NT2/D1 (cell line): ENCODE data around the gene ZNF716.

Experiments used
- DNase-seq: peaks from one replicate; pipeline ENCODE4 v3.0.0-alpha.2; 2011; ENCODE audit warnings: low read depth, low spot score
- H3K27me3 ChIP-seq: 2 replicates; pipeline ENCODE4 v1.6.0; 2011; ENCODE audit warnings: mild to moderate bottlenecking; ENCODE audit not compliant: insufficient read length, insufficient read depth
- H3K36me3 ChIP-seq: 2 replicates; pipeline ENCODE4 v1.6.1; 2011; ENCODE audit warnings: mild to moderate bottlenecking, low read length, mixed read lengths; ENCODE audit not compliant: insufficient read depth, insufficient read length
- H3K4me1 ChIP-seq: 2 replicates; pipeline ENCODE4 v1.5.1; 2011; ENCODE audit not compliant: insufficient read depth, insufficient read length
- H3K4me3 ChIP-seq: 2 replicates; pipeline ENCODE4 v1.5.1; 2011; ENCODE audit warnings: low read depth; ENCODE audit not compliant: insufficient read length
- H3K9ac ChIP-seq: 2 replicates; pipeline ENCODE4 v1.6.0; 2011; ENCODE audit warnings: low read depth; ENCODE audit not compliant: insufficient read length
- H3K9me3 ChIP-seq: 2 replicates; pipeline ENCODE4 v1.5.1; 2011; ENCODE audit warnings: mild to moderate bottlenecking, low read length; ENCODE audit not compliant: insufficient read depth
- SUZ12 ChIP-seq: IDR thresholded peaks from 2 replicates; pipeline ENCODE4 v1.6.1; 2011; ENCODE audit not compliant: insufficient read length, insufficient read depth; ENCODE audit errors: extremely low read depth
- YY1 ChIP-seq: IDR thresholded peaks from 2 replicates; pipeline ENCODE4 v1.6.1; 2011; ENCODE audit not compliant: insufficient read length, insufficient read depth
- ZNF274 ChIP-seq: IDR thresholded peaks from 2 replicates; pipeline ENCODE4 v1.6.1; 2011; ENCODE audit warnings: mild to moderate bottlenecking, low read depth, low read length

ZNF716 gene

DNA sequence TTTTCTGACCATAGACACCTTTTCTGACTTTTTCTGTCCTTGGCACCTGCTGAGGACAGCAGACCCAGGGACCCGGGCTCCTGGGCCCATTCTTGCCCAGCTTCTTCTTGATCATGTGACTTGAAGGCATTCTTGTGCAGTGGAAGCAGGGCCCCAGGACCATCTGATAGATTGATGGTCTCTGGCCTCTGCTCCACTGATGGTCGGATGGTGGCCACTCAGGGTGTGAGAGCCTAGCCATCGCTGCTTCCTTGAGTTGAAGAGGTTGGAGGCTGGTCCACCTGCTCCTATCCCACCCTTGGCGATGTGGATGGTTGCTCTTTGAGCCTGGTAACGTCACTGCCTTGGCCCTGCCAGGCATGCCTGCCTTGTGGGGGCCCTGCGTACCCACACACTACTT is 37.8 kb upstream of the ZNF716 start:
- H3K9me3 ChIP-seq = no peaks in the 10 kb centered on the region
- no peaks in the 10 kb centered on the region for H3K36me3 ChIP-seq
- peaks cover 3% of the 10 kb centered on the region for H3K27me3 ChIP-seq
- H3K4me3 ChIP-seq = no peak overlapping the region
- no peak overlapping the region for H3K9ac ChIP-seq
- no peaks in the 10 kb centered on the region for H3K4me1 ChIP-seq
- TF ChIP-seq SUZ12 = no peak
- no peak for TF ChIP-seq YY1
- TF ChIP-seq ZNF274 = no peak
- no peak for DNase-seq

DNA sequence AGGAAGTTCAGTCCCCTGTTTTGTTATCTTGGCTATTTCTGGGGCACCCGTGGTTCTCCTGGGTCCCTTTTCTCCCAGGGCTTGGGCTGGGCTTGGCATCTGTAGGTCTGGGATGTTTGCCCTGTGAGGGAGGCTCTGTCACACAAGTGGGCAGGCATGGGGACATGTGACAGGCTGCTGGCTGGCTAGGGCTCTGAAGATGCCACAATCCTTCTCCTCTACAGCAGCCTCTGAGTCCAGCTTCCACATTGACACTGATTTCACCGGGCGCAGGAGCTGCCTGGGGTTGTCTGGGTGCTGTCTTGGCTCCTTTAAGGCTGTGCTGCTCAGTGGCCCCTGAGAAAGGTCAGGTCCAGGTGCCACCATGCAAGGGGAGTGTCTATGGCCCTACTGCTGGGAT is 37.4 kb upstream of the ZNF716 start:
- H3K9me3 ChIP-seq = no peaks in the 10 kb centered on the region
- H3K27me3 ChIP-seq = peaks cover 3% of the 10 kb centered on the region
- no peak for TF ChIP-seq ZNF274
- TF ChIP-seq YY1 = no peak
- TF ChIP-seq SUZ12 = no peak
- no peak overlapping the region for H3K4me3 ChIP-seq
- no peak for DNase-seq
- no peaks in the 10 kb centered on the region for H3K36me3 ChIP-seq
- H3K4me1 ChIP-seq = no peaks in the 10 kb centered on the region
- H3K9ac ChIP-seq = no peak overlapping the region

DNA sequence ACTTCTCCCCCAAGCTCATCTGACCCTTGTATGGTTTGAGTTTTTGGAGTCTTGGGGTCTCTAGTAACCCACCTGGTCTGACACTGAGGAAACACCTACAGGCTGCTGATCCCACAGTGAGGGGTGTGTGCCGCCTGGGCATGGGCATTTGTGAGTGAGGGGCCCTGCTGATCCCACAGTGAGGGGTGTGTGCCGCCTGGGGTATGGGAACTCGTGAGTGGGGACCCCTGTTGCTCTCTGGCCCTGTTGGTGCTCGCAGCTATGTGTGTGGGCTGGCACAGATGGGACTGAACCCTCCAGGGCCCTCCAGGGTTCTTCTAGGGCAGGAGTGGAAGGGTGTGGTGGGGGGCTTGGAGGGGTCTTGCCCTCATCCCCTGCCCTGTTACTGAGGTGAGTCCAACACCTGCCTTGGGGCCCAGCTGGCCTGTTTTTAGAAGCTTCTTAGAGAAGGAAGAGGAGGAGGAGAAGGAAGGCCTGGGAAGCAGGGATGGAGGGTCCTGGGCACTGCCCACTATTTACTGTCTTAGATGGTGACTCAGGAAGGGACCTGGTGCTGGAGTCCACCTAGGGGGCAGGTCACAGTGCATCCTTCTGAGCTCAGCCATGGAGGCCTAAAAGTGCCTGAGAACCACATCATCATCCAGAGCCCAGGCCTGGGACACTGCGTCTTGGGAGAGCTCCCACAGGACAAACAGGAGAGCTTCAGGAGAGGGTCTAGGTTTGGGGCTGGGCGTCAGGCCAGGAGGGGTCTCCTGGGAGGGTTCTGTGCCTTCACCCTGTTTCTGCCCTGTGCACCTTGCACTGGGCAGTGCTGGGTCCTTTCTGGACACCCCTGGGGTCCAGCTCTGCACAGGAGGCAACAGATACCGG is 36.2 kb upstream of the ZNF716 start:
- no peak overlapping the region for H3K4me3 ChIP-seq
- no peaks in the 10 kb centered on the region for H3K4me1 ChIP-seq
- H3K36me3 ChIP-seq = no peaks in the 10 kb centered on the region
- DNase-seq = no peak
- H3K27me3 ChIP-seq = peaks cover 3% of the 10 kb centered on the region
- H3K9ac ChIP-seq = no peak overlapping the region
- TF ChIP-seq SUZ12 = no peak
- no peak for TF ChIP-seq YY1
- TF ChIP-seq ZNF274 = no peak
- H3K9me3 ChIP-seq = no peaks in the 10 kb centered on the region

DNA sequence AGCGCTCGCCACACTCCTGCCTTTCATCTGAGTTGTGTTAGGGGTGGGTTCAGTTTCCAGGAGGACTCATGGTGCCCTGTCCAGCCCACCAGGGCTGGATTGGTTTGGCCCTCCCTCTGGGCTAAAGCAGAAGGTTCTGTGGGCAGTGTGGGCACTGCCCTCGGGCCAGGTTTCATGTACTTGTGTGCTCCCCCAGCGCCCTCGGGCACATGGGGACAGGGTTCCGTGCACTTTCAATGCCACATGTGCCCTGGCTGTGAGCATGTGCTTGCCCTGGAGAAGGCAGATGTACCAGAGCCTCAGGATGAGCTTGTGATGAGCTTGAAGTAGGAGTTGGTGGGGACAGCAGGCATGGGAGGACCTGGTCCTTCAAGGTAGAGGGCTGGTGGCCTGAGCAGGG is 35.6 kb upstream of the ZNF716 start:
- H3K9me3 ChIP-seq = no peaks in the 10 kb centered on the region
- H3K36me3 ChIP-seq = no peaks in the 10 kb centered on the region
- H3K9ac ChIP-seq = no peak overlapping the region
- no peak for DNase-seq
- no peak for TF ChIP-seq ZNF274
- H3K27me3 ChIP-seq = peaks cover 3% of the 10 kb centered on the region
- no peak overlapping the region for H3K4me3 ChIP-seq
- no peaks in the 10 kb centered on the region for H3K4me1 ChIP-seq

DNA sequence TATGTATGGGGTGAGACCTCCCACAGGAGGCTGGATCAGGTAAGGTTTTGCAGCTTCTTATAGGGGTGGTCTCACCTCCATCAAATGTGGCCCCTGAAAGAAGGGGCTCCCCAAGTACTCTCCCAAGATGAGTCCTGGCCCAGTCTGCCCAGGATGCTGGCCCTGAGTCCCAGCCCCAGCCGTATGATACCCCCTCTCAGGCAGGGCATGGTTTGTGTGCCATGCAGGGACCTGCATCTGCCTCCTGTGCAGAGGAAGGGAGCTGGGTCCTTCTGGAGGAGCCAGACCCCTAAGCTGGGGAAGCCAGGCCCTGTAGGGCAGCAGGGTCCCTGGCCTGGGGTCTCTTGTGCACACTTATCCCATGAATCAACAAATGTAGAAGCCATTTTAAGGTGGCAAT is 35.1 kb upstream of the ZNF716 start:
- no peaks in the 10 kb centered on the region for H3K9me3 ChIP-seq
- no peak for DNase-seq
- no peaks in the 10 kb centered on the region for H3K4me1 ChIP-seq
- TF ChIP-seq SUZ12 (no peak), ZNF274 (no peak), YY1 (no peak)
- H3K36me3 ChIP-seq = no peaks in the 10 kb centered on the region
- no peak overlapping the region for H3K4me3 ChIP-seq
- H3K9ac ChIP-seq = no peak overlapping the region
- H3K27me3 ChIP-seq = peaks cover 3% of the 10 kb centered on the region

DNA sequence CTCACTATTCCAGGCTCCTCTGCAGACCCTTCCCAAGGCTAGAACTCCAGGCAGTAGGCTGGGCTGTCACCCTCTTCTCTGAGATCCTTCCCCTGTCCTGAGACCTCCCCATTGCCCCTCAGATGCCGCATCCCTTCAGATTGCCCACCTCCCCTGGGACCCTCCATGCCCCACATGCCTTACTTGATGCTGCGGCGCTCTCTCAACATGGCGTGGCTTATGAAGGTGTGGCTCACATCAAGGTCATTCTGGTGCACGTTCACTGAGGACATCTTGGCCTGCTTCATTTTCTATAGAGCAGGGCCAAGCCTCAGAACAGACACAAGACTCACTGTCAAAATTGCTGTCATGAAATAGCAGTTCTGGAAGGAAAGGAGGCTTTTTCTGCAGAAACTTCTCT is 34.7 kb upstream of the ZNF716 start:
- H3K27me3 ChIP-seq = peaks cover 3% of the 10 kb centered on the region
- no peak overlapping the region for H3K4me3 ChIP-seq
- no peak for DNase-seq
- H3K4me1 ChIP-seq = no peaks in the 10 kb centered on the region
- no peaks in the 10 kb centered on the region for H3K36me3 ChIP-seq
- H3K9me3 ChIP-seq = no peaks in the 10 kb centered on the region
- TF ChIP-seq SUZ12 (no peak), YY1 (no peak), ZNF274 (no peak)
- H3K9ac ChIP-seq = no peak overlapping the region

DNA sequence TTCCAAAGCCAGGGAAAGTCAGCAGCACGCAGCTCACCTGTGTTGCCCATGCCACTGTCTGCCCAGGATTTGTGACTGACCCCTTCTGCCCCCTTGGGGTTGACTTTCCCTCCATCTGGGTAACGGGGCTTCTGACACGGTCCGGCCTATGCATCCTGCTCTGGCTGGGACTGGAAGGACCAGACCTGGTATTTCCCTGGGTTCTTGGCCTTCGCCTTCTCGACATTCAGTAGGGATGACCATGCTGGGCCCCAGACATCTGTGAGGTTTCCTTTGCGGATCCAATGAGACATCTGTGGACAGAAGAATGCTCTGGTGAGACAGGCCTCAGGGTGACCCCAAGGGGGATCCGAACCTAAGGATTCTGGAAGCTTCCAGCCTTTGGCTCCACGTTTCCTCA is 34.2 kb upstream of the ZNF716 start:
- TF ChIP-seq ZNF274 (no peak), YY1 (no peak), SUZ12 (no peak)
- Histone ChIP-seq H3K4me1 (no peaks in the 10 kb centered on the region), H3K27me3 (peaks cover 3% of the 10 kb centered on the region), H3K36me3 (no peaks in the 10 kb centered on the region), H3K4me3 (no peak overlapping the region), H3K9me3 (no peaks in the 10 kb centered on the region), H3K9ac (no peak overlapping the region)
- DNase-seq = no peak
